ENCODE results near the gene PPA2. TPM values are rescaled to one million over a fixed set of nuclear protein-coding genes. Genes with fewer than 3 reads are reported as not detected.

The PPA2 gene
- total RNA-seq, 1 donor from 2014 or later, result 118 TPM

- TF ChIP-seq POLR2AphosphoS5 (IDR thresholded peaks at IDR 0.05; ENCODE audit: insufficient read depth in 1 of 2, low read depth in 1 of 2), result no peak
- no peak for TF ChIP-seq POLR2A (IDR thresholded peaks at IDR 0.05)
- no peak for TF ChIP-seq CTCF (IDR thresholded peaks at IDR 0.05)
- no peak for DNase-seq (ENCODE audit: extremely low spot score in 2 of 2)
- Histone ChIP-seq H3K9me3 (no peaks in the 10 kb centered on the region), H3K4me3 (no peak overlapping the region), H3K27me3 (no peaks in the 10 kb centered on the region), H3K4me1 (no peaks in the 10 kb centered on the region), H3K27ac (no peak overlapping the region), H3K36me3 (peaks cover 0 to 54% of the 10 kb centered on the region in 2 donors)
- intact Hi-C loops (cut with DNase I), result no loop called here
Observed at GRCh38 chr4:105436414-105436813, 37.4 kb downstream of the PPA2 start.

GRCh38 chr4:105434940-105435339 lies 38.9 kb downstream of the PPA2 start:
- Histone ChIP-seq H3K27me3 (no peaks in the 10 kb centered on the region), H3K9me3 (no peaks in the 10 kb centered on the region), H3K4me3 (no peak overlapping the region), H3K4me1 (no peaks in the 10 kb centered on the region), H3K27ac (no peak overlapping the region), H3K36me3 (peaks cover 0 to 54% of the 10 kb centered on the region in 2 donors)
- DNase-seq (ENCODE audit: extremely low spot score in 2 of 2), result no peak
- TF ChIP-seq CTCF (IDR thresholded peaks at IDR 0.05) (no peak), POLR2A (IDR thresholded peaks at IDR 0.05) (no peak), POLR2AphosphoS5 (IDR thresholded peaks at IDR 0.05; ENCODE audit: insufficient read depth in 1 of 2, low read depth in 1 of 2) (no peak)
- intact Hi-C loops (cut with DNase I), result no loop called here

- intact Hi-C loops (cut with DNase I), result no loop called here
- no peaks in the 10 kb centered on the region for H3K27me3 ChIP-seq
- H3K36me3 ChIP-seq, result peaks cover 0 to 59% of the 10 kb centered on the region in 2 donors
- H3K4me3 ChIP-seq, result no peak overlapping the region
- no peaks in the 10 kb centered on the region for H3K9me3 ChIP-seq
- H3K27ac ChIP-seq, result no peak overlapping the region
- H3K4me1 ChIP-seq, result no peaks in the 10 kb centered on the region
- TF ChIP-seq CTCF (IDR thresholded peaks at IDR 0.05) (no peak), POLR2A (IDR thresholded peaks at IDR 0.05) (no peak), POLR2AphosphoS5 (IDR thresholded peaks at IDR 0.05; ENCODE audit: insufficient read depth in 1 of 2, low read depth in 1 of 2) (no peak)
- no peak for DNase-seq (ENCODE audit: extremely low spot score in 2 of 2)
Observed at GRCh38 chr4:105433421-105433820, 40.4 kb downstream of the PPA2 start.

- Histone ChIP-seq H3K4me1 (no peaks in the 10 kb centered on the region), H3K27ac (no peak overlapping the region), H3K36me3 (peaks cover 0 to 55% of the 10 kb centered on the region in 2 donors), H3K4me3 (no peak overlapping the region), H3K27me3 (no peaks in the 10 kb centered on the region), H3K9me3 (no peaks in the 10 kb centered on the region)
- DNase-seq (ENCODE audit: extremely low spot score in 2 of 2), result no peak
- intact Hi-C loops (cut with DNase I), result no loop called here
- TF ChIP-seq POLR2AphosphoS5 (IDR thresholded peaks at IDR 0.05; ENCODE audit: insufficient read depth in 1 of 2, low read depth in 1 of 2) (no peak), POLR2A (IDR thresholded peaks at IDR 0.05) (no peak), CTCF (IDR thresholded peaks at IDR 0.05) (no peak)
Observed at GRCh38 chr4:105432438-105432837, 41.4 kb downstream of the PPA2 start.

- TF ChIP-seq CTCF (IDR thresholded peaks at IDR 0.05), result no peak
- Histone ChIP-seq H3K36me3 (peaks cover 0 to 49% of the 10 kb centered on the region in 2 donors), H3K4me3 (no peak overlapping the region), H3K9me3 (no peaks in the 10 kb centered on the region), H3K27me3 (no peaks in the 10 kb centered on the region), H3K27ac (no peak overlapping the region), H3K4me1 (no peaks in the 10 kb centered on the region)
- intact Hi-C loops (cut with DNase I), result no loop called here
- no peak for DNase-seq (ENCODE audit: extremely low spot score in 2 of 2)
Observed at GRCh38 chr4:105430811-105431210, 43.1 kb downstream of the PPA2 start.

Measured in vagina (tissue), 2 donors.